Glomerular visceral epithelial cell (primary cell): ENCODE results near the gene EHBP1.

Experiments used
- DNase-seq: peaks from one replicate; pipeline ENCODE4 v3.0.0-alpha.2; 2016; ENCODE audit errors: extremely low spot score

The EHBP1 gene

GRCh38 chr2:62884514-62884913, 179.0 kb downstream of the EHBP1 start:
- no peak for DNase-seq

GRCh38 chr2:62894966-62895631, 189.6 kb downstream of the EHBP1 start:
- no peak for DNase-seq

- DNase-seq, result no peak
Observed at GRCh38 chr2:62895632-62896009, 190.1 kb downstream of the EHBP1 start.

- no peak for DNase-seq
Observed at GRCh38 chr2:62897187-62897827, 191.8 kb downstream of the EHBP1 start.

GRCh38 chr2:62904344-62904743, 198.8 kb downstream of the EHBP1 start:
- no peak for DNase-seq

GRCh38 chr2:62908145-62908544, 202.6 kb downstream of the EHBP1 start:
- no peak for DNase-seq

GRCh38 chr2:62913311-62913710, 207.8 kb downstream of the EHBP1 start:
- no peak for DNase-seq

GRCh38 chr2:62919041-62919440, 213.5 kb downstream of the EHBP1 start:
- no peak for DNase-seq

GRCh38 chr2:62920070-62920469, 214.6 kb downstream of the EHBP1 start:
- no peak for DNase-seq

GRCh38 chr2:62923242-62923641, 217.7 kb downstream of the EHBP1 start:
- no peak for DNase-seq

GRCh38 chr2:62923881-62924280, 218.4 kb downstream of the EHBP1 start:
- DNase-seq, result no peak

GRCh38 chr2:62928015-62928414, 222.5 kb downstream of the EHBP1 start:
- DNase-seq, result no peak

GRCh38 chr2:62931536-62931935, 226.0 kb downstream of the EHBP1 start:
- DNase-seq, result no peak

- DNase-seq, result no peak
Observed at GRCh38 chr2:62933398-62933917, 227.9 kb downstream of the EHBP1 start.

- no peak for DNase-seq
Observed at GRCh38 chr2:62934517-62934916, 229.0 kb downstream of the EHBP1 start.

- peak; percentile 18 for DNase-seq
Observed at GRCh38 chr2:62938126-62938525, 232.6 kb downstream of the EHBP1 start.

GRCh38 chr2:62939735-62940491, 234.4 kb downstream of the EHBP1 start:
- DNase-seq, result peak; percentile 47

GRCh38 chr2:62940697-62941096, 235.2 kb downstream of the EHBP1 start:
- DNase-seq, result no peak

GRCh38 chr2:62941413-62941812, 235.9 kb downstream of the EHBP1 start:
- DNase-seq, result no peak

GRCh38 chr2:62944362-62944761, 238.8 kb downstream of the EHBP1 start:
- no peak for DNase-seq

GRCh38 chr2:62947403-62947802, 241.9 kb downstream of the EHBP1 start:
- no peak for DNase-seq

- DNase-seq, result no peak
Observed at GRCh38 chr2:62956651-62957050, 251.1 kb downstream of the EHBP1 start.

GRCh38 chr2:62958206-62958605, 252.7 kb downstream of the EHBP1 start:
- no peak for DNase-seq
